Endothelial cell of umbilical vein (primary cell): ENCODE results near the gene VIPR2. TPM values are rescaled to one million over a fixed set of nuclear protein-coding genes. Genes with fewer than 3 reads are reported as not detected.

Source experiments
- BruUV-seq: library from RNA; stranded (reverse); fragments of 400-500 nt; replicated peaks from 2 replicates; lab custom pipeline; 2021; lab: Mats Ljungman, UMichigan
- CTCF ChIA-PET: fragments of 300-600, 350-600 bp; sonication (Branson Sonifier 250); formaldehyde crosslinking; loops from one replicate; lab custom pipeline; 2021; ENCODE audit warnings: antibody characterized with exemption, inconsistent platforms; lab: Charles Lee
- POLR2A ChIA-PET: fragments of 300-600, 350-600 bp; sonication (Branson Sonifier 250); formaldehyde crosslinking; loops from one replicate; lab custom pipeline; 2021; ENCODE audit warnings: antibody characterized with exemption, inconsistent platforms; lab: Charles Lee
- DNase-seq: peaks from one replicate; pipeline ENCODE4 v3.0.0-alpha.2; 2011; ENCODE audit warnings: low read depth, low spot score
- FAIRE-seq: peaks from 2 replicates; lab custom pipeline; 2011; peaks lifted over from hg19 to GRCh38; lab: Jason Lieb, UNC
- H2AFZ ChIP-seq: 2 replicates; pipeline ENCODE4 v1.6.0; 2012; ENCODE audit warnings: low read depth, low read length, control low read depth, inconsistent platforms
- H3K27ac ChIP-seq: 2 replicates; pipeline ENCODE4 v1.5.1; 2011; ENCODE audit warnings: low read depth, mild to moderate bottlenecking, control low read depth, low read length, moderate library complexity; ENCODE audit not compliant: insufficient read depth
- H3K27me3 ChIP-seq, 2 experiments: 2 replicates each; pipeline versions ENCODE4 v1.6.0 to v1.6.1; 2011; ENCODE audit warnings: low read length in 2 of 2, mixed read lengths in 1 of 2; ENCODE audit not compliant: control insufficient read depth in 2 of 2, insufficient read depth in 2 of 2
- H3K36me3 ChIP-seq, 2 experiments: 2 replicates in 1 of 2; 3 replicates in 1 of 2; pipeline ENCODE4 v1.5.1; 2011; ENCODE audit warnings: low read length in 2 of 2, mild to moderate bottlenecking in 1 of 2, moderate library complexity in 1 of 2; ENCODE audit not compliant: control insufficient read depth in 2 of 2, insufficient read depth in 2 of 2; ENCODE audit errors: extremely low read depth in 1 of 2
- H3K4me1 ChIP-seq: 3 replicates; pipeline ENCODE4 v1.5.1; 2011; ENCODE audit warnings: mild to moderate bottlenecking, low read length; ENCODE audit not compliant: control insufficient read depth, insufficient read depth; ENCODE audit errors: extremely low read depth
- H3K4me2 ChIP-seq: 2 replicates; pipeline ENCODE4 v1.6.1; 2011; ENCODE audit warnings: low read length, control low read depth, mixed read lengths; ENCODE audit not compliant: insufficient read depth
- H3K4me3 ChIP-seq, 3 experiments: fragments of 200-600 bp in 1 of 3; sonication (generic), shearing (Covaris generic) in 1 of 3; replicated peaks in 1 of 3; 2 replicates each; pipeline ENCODE4 v1.5.1; 2011 to 2016; ENCODE audit warnings: control low read depth in 3 of 3, low read length in 3 of 3, mild to moderate bottlenecking in 2 of 3, inconsistent platforms in 1 of 3, low read depth in 1 of 3, moderate library complexity in 1 of 3; ENCODE audit not compliant: insufficient read depth in 1 of 3
- H3K79me2 ChIP-seq: 2 replicates; pipeline ENCODE4 v1.6.0; 2012; ENCODE audit warnings: low read length, inconsistent platforms; ENCODE audit not compliant: control insufficient read depth, insufficient read depth
- H3K9ac ChIP-seq: replicated peaks from 2 replicates; pipeline ENCODE3; 2011; ENCODE audit warnings: low read length, control low read depth; ENCODE audit not compliant: insufficient read depth; ENCODE audit errors: extremely low read depth
- H3K9me1 ChIP-seq: replicated peaks from 3 replicates; pipeline ENCODE4 v1.6.0; 2011; ENCODE audit warnings: mild to moderate bottlenecking, low read length; ENCODE audit not compliant: control insufficient read depth, insufficient read depth; ENCODE audit errors: extremely low read depth
- H3K9me3 ChIP-seq: replicated peaks from 2 replicates; pipeline ENCODE4 v1.5.1; 2012; ENCODE audit warnings: low read length, inconsistent platforms; ENCODE audit not compliant: control insufficient read depth, insufficient read depth
- H4K20me1 ChIP-seq: replicated peaks from 2 replicates; pipeline ENCODE3; 2011; ENCODE audit warnings: mild to moderate bottlenecking, low read length; ENCODE audit not compliant: control insufficient read depth, insufficient read depth; ENCODE audit errors: extremely low read depth
- EZH2 ChIP-seq: IDR thresholded peaks from 2 replicates; pipeline ENCODE4 v1.6.1; 2012; ENCODE audit warnings: borderline replicate concordance, low read depth, mild to moderate bottlenecking, moderate library complexity, low read length, inconsistent platforms; ENCODE audit not compliant: severe bottlenecking
- FOS ChIP-seq: IDR thresholded peaks from 2 replicates; pipeline ENCODE4 v1.6.1; 2011; ENCODE audit warnings: mild to moderate bottlenecking, low read length, moderate library complexity, borderline replicate concordance; ENCODE audit not compliant: insufficient read depth
- GATA2 ChIP-seq: IDR thresholded peaks from 2 replicates; pipeline ENCODE4 v1.7.0; 2011; ENCODE audit warnings: low read depth, mild to moderate bottlenecking, moderate library complexity, mixed read lengths, low read length; ENCODE audit not compliant: insufficient read length, insufficient read depth
- JUN ChIP-seq: IDR thresholded peaks from 2 replicates; pipeline ENCODE4 v1.6.1; 2011; ENCODE audit warnings: borderline replicate concordance, low read depth; ENCODE audit not compliant: insufficient read length, insufficient read depth
- MYC ChIP-seq: IDR thresholded peaks from one replicate; pipeline ENCODE4 v1.6.1; 2011; ENCODE audit warnings: mild to moderate bottlenecking, low read depth, low read length
- POLR2A ChIP-seq: IDR thresholded peaks from 2 replicates; pipeline ENCODE4 v1.6.1; 2012; ENCODE audit warnings: low read depth, mild to moderate bottlenecking, control low read depth, low read length
- POLR2AphosphoS5 ChIP-seq: IDR thresholded peaks from 2 replicates; pipeline ENCODE4 v1.6.1; 2012; ENCODE audit warnings: low read depth, mild to moderate bottlenecking, control low read depth, low read length, moderate library complexity; ENCODE audit not compliant: insufficient read depth
- dilution Hi-C: fragments of 300-500 bp; cut with MboI; formaldehyde crosslinking; loops from one replicate; pipeline ENCODE4 v1.15.0; 2019; ENCODE audit warnings: low sequenced_read_pairs; ENCODE audit not compliant: extremely low pct_ligation_motif_present
- intact Hi-C: fragments of 100-400 bp; cut with micrococcal nuclease; formaldehyde crosslinking; loops from one replicate; pipeline ENCODE4 v1.10.0; 2022
- polyA plus RNA-seq, 4 experiments: library from polyadenylated mRNA; depleted of rRNA in 3 of 4; stranded (reverse) in 3 of 4; unstranded in 1 of 4; fragments of >200 nt; gene quantifications; 2 replicates each; pipeline versions ENCODE4 v1.2.1 to v1.2.3, GENCODE V29; 2011 to 2012; ENCODE audit warnings: missing spikeins in 1 of 4
- total RNA-seq: library from RNA; stranded (reverse); gene quantifications from 2 replicates; pipeline ENCODE4 v1.2.3, GENCODE V29; 2021
- TF ChIP-seq, protein P1 (sequence below), 2 donors: IDR thresholded peaks; 1 replicate in 1 of 2; 2 replicates in 1 of 2; pipeline ENCODE4 v1.5.1; 2011; ENCODE audit warnings: low read length in 2 of 2, mild to moderate bottlenecking in 2 of 2, moderate library complexity in 2 of 2, control low read depth in 1 of 2, inconsistent platforms in 1 of 2, low read depth in 1 of 2; ENCODE audit not compliant: insufficient read depth in 1 of 2; ENCODE audit errors: extremely low read depth in 1 of 2
- TF ChIP-seq, protein P2 (sequence below): IDR thresholded peaks from 2 replicates; pipeline ENCODE4 v1.6.1; 2011; ENCODE audit not compliant: insufficient read depth, insufficient read length

The VIPR2 gene
- total and polyA plus RNA-seq, 2 donors (not counting 3 experiments of a cell fraction or from before 2014, with no cell fraction given) = not detected

DNA sequence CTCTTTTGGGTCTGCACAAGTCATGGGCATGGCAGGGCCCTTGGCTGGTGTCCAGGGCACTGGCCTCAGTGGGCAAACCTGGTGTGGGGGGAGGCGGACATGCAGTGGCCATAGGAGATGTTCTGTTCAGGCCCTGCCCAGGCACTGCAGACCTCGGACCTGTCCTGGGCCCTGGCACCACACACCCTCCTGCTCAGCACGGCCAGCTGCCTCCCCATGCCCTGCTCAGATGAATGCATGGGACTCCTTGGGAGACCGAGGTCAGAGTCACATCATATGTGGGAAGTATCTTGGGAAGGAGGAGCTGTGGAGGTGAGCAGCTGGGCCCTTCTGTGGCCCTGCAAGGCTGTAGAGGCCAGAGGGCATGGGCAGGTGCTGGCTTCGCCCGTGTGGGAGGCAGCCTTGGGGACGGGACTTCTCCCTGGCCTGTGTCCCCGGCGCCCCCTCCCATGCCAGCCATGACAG, 130.8 kb downstream of the VIPR2 start:
- H3K4me3 ChIP-seq = no peak overlapping the region
- ChIA-PET CTCF (interaction anchor here (1.0 kb wide), 1 partner anchor 37 kb away, joined by 3 read pairs; no protein-coding TSS in a partner anchor), POLR2A (no interaction called here)
- dilution Hi-C loops = no loop called here
- no peaks in the 10 kb centered on the region for H3K9me1 ChIP-seq
- TF ChIP-seq, protein P1, sequence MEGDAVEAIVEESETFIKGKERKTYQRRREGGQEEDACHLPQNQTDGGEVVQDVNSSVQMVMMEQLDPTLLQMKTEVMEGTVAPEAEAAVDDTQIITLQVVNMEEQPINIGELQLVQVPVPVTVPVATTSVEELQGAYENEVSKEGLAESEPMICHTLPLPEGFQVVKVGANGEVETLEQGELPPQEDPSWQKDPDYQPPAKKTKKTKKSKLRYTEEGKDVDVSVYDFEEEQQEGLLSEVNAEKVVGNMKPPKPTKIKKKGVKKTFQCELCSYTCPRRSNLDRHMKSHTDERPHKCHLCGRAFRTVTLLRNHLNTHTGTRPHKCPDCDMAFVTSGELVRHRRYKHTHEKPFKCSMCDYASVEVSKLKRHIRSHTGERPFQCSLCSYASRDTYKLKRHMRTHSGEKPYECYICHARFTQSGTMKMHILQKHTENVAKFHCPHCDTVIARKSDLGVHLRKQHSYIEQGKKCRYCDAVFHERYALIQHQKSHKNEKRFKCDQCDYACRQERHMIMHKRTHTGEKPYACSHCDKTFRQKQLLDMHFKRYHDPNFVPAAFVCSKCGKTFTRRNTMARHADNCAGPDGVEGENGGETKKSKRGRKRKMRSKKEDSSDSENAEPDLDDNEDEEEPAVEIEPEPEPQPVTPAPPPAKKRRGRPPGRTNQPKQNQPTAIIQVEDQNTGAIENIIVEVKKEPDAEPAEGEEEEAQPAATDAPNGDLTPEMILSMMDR (IDR thresholded peaks at IDR 0.05; ENCODE audit: extremely low read depth in 1 of 2, insufficient read depth in 1 of 2, low read depth in 1 of 2, low read length in 2 of 2) = no peak
- no peak for TF ChIP-seq MYC
- TF ChIP-seq JUN = no peak
- no peak for TF ChIP-seq POLR2AphosphoS5
- TF ChIP-seq, protein P2, sequence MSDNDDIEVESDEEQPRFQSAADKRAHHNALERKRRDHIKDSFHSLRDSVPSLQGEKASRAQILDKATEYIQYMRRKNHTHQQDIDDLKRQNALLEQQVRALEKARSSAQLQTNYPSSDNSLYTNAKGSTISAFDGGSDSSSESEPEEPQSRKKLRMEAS = no peak
- TF ChIP-seq POLR2A = no peak
- no peak for TF ChIP-seq GATA2
- no peak for TF ChIP-seq EZH2
- TF ChIP-seq FOS = no peak
- no peaks in the 10 kb centered on the region for H3K9me3 ChIP-seq
- no peaks in the 10 kb centered on the region for H3K4me1 ChIP-seq
- intact Hi-C loops = no loop called here
- no peak overlapping the region for H3K27ac ChIP-seq
- no peaks in the 10 kb centered on the region for H3K27me3 ChIP-seq
- FAIRE-seq (no peak), DNase-seq (no peak)
- H4K20me1 ChIP-seq = no peaks in the 10 kb centered on the region
- H3K9ac ChIP-seq = no peak overlapping the region
- no TSS peak for BruUV-seq
- no peak overlapping the region for H2AFZ ChIP-seq
- H3K4me2 ChIP-seq = no peak overlapping the region
- no peaks in the 10 kb centered on the region for H3K79me2 ChIP-seq
- H3K36me3 ChIP-seq = no peaks in the 10 kb centered on the region
